HepG2 (cell line): ENCODE results near the gene B3GALT6. TPM values are rescaled to one million over a fixed set of nuclear protein-coding genes. Genes with fewer than 3 reads are reported as not detected.

Experiments used
- AGO1 ChIP-seq: fragments of 200-400 bp; formaldehyde crosslinking; IDR thresholded peaks from 2 replicates; pipeline ENCODE4 v1.6.1; 2017; ENCODE audit warnings: mild to moderate bottlenecking, low read depth, low read length, moderate library complexity; ENCODE audit not compliant: poor library complexity, severe bottlenecking
- ASH2L ChIP-seq: fragments of 300-600, 200-600 bp; sonication (generic); IDR thresholded peaks from 2 replicates; pipeline ENCODE4 v1.7.0; 2017; ENCODE audit warnings: low read depth, mild to moderate bottlenecking, moderate library complexity, mixed read lengths, low read length; ENCODE audit not compliant: insufficient read length
- ATRX ChIP-seq: sonication (generic); formaldehyde crosslinking; IDR thresholded peaks from 2 replicates; pipeline ENCODE4 v1.4.0; 2020; ENCODE audit warnings: missing genetic modification reagents, borderline replicate concordance
- CBX1 ChIP-seq: IDR thresholded peaks from one replicate; pipeline ENCODE4 v1.6.1; 2016; ENCODE audit warnings: antibody characterized with exemption, low read depth
- FOXO1 ChIP-seq: sonication (generic); formaldehyde crosslinking; IDR thresholded peaks from 2 replicates; pipeline ENCODE4 v1.4.0; 2020; ENCODE audit warnings: missing genetic modification reagents
- HNRNPUL1 ChIP-seq: fragments of 200-400 bp; formaldehyde crosslinking; IDR thresholded peaks from 2 replicates; pipeline ENCODE4 v1.6.1; 2017; ENCODE audit warnings: low read depth, mild to moderate bottlenecking, low read length, moderate library complexity
- HOXA9 ChIP-seq: sonication (generic); formaldehyde crosslinking; IDR thresholded peaks from 2 replicates; pipeline ENCODE4 v1.8.1; 2022; ENCODE audit warnings: missing genetic modification reagents, mild to moderate bottlenecking, moderate library complexity, borderline replicate concordance
- KMT2B ChIP-seq: IDR thresholded peaks from 2 replicates; pipeline ENCODE4 v1.6.1; 2016; ENCODE audit warnings: missing genetic modification reagents, missing compliant biosample characterization
- SNRNP70 ChIP-seq: fragments of 200-400 bp; formaldehyde crosslinking; IDR thresholded peaks from 2 replicates; pipeline ENCODE4 v1.6.1; 2017; ENCODE audit warnings: mild to moderate bottlenecking, low read depth, low read length, moderate library complexity
- TERF1 ChIP-seq: sonication (generic); formaldehyde crosslinking; IDR thresholded peaks from 2 replicates; pipeline ENCODE4 v1.8.0; 2022; ENCODE audit warnings: mild to moderate bottlenecking, missing genetic modification reagents, moderate library complexity
- ZBTB21 ChIP-seq: sonication (generic); formaldehyde crosslinking; IDR thresholded peaks from 2 replicates; pipeline ENCODE4 v1.4.0; 2020; ENCODE audit warnings: missing genetic modification reagents
- ZBTB42 ChIP-seq: sonication (generic); formaldehyde crosslinking; IDR thresholded peaks from 2 replicates; pipeline ENCODE4 v1.5.0; 2020; ENCODE audit warnings: mild to moderate bottlenecking, missing genetic modification reagents
- ZIK1 ChIP-seq: sonication (generic); formaldehyde crosslinking; IDR thresholded peaks from 2 replicates; pipeline ENCODE4 v1.5.0; 2020; ENCODE audit warnings: mild to moderate bottlenecking, low read depth, missing genetic modification reagents, borderline replicate concordance
- ZNF326 ChIP-seq: sonication (generic); formaldehyde crosslinking; IDR thresholded peaks from 2 replicates; pipeline ENCODE4 v1.4.0; 2020; ENCODE audit warnings: missing genetic modification reagents, borderline replicate concordance
- ZNF446 ChIP-seq: sonication (generic); formaldehyde crosslinking; IDR thresholded peaks from 2 replicates; pipeline ENCODE4 v1.5.0; 2020; ENCODE audit warnings: mild to moderate bottlenecking, missing genetic modification reagents
- ZNF451 ChIP-seq: sonication (generic); formaldehyde crosslinking; IDR thresholded peaks from 2 replicates; pipeline ENCODE4 v1.5.0; 2020; ENCODE audit warnings: mild to moderate bottlenecking, missing genetic modification reagents
- ZNF460 ChIP-seq: sonication (generic); formaldehyde crosslinking; IDR thresholded peaks from 2 replicates; pipeline ENCODE4 v1.5.1; 2020; ENCODE audit warnings: missing genetic modification reagents, mild to moderate bottlenecking, borderline replicate concordance
- ZNF546 ChIP-seq: sonication (generic); formaldehyde crosslinking; conservative IDR thresholded peaks from 2 replicates; pipeline ENCODE4 v1.8.1; 2023; ENCODE audit warnings: mild to moderate bottlenecking, missing genetic modification reagents
- ZNF740 ChIP-seq: sonication (generic); formaldehyde crosslinking; IDR thresholded peaks from 2 replicates; pipeline ENCODE4 v1.4.0; 2020; ENCODE audit warnings: missing genetic modification reagents
- ZSCAN30 ChIP-seq: sonication (generic); formaldehyde crosslinking; IDR thresholded peaks from 2 replicates; pipeline ENCODE4 v1.5.0; 2020; ENCODE audit warnings: mild to moderate bottlenecking, missing genetic modification reagents
- polyA plus RNA-seq, 8 experiments: library from polyadenylated mRNA; depleted of rRNA in 3 of 8; stranded (reverse) in 7 of 8; unstranded in 1 of 8; fragments of >200 nt; fragmentation: Illumina TruSeq in 4 of 8; extraction: Trizol in 4 of 8; gene quantifications; 2 replicates each; pipeline versions ENCODE4 v1.2.1 to v1.2.3, GENCODE V29; 2011 to 2016; ENCODE audit warnings: low read depth in 4 of 8, missing spikeins in 1 of 8, mixed read lengths in 1 of 8; ENCODE audit not compliant: insufficient read depth in 1 of 8
- total RNA-seq, 5 experiments: library from RNA; depleted of rRNA; stranded (reverse); fragments of >200 nt; fragmentation: Illumina TruSeq; extraction: Trizol; gene quantifications; 2 replicates each; pipeline ENCODE4 v1.2.3, GENCODE V29; 2016; ENCODE audit warnings: low read depth in 1 of 5
- TF ChIP-seq, protein P1 (sequence below): IDR thresholded peaks from 2 replicates; pipeline ENCODE4 v1.6.1; 2016
- TF ChIP-seq, protein P2 (sequence below): IDR thresholded peaks from 2 replicates; pipeline ENCODE4 v1.6.1; 2012; ENCODE audit warnings: inconsistent platforms

The B3GALT6 gene
- total and polyA plus RNA-seq, 2 of the 13 experiments (the other 11 are each of a cell fraction or from before 2014, with no cell fraction given) = 3.9 to 14.2 TPM

DNA sequence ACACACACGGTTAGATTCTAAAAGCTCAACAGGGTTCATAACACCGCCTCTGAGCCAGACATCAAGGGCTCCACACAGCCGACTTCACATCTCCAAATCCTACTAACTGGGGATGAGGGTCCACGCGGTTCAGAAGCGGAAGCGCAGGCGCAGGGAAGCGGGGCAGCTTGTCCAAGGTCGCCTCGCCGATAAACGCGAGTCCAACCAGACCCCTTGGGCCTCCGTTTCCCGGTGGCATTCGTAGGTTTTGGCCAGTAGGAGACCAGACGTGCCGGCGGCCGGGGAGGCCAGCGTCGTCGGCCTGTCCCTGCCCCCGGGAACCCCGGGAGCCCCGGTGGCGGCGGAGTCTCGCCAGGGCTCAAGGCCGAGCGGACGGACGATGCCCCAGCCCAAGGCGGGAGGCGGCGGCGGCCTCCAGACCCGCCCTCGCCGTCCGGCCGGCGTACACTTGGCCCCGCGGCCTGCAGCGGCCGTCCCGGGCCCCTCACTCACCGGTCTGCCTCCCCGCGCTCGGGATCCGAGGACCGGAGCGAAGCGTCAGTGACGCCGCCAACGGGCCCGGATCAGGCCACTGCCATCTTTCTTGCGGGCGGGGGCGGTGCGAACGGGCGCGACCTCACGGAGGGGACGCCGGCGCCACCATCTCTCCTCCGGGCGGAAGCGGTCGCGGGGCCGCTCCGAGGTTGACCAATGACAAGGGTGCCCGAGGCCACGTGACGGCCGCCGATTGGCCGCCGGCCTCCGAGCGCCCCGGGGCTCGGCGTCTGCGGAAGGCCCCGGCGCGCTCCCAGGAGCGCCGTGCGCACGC, 433 bp upstream of the B3GALT6 start, which contains the start of gene SDF4 (continued):
- TF ChIP-seq, protein P1, sequence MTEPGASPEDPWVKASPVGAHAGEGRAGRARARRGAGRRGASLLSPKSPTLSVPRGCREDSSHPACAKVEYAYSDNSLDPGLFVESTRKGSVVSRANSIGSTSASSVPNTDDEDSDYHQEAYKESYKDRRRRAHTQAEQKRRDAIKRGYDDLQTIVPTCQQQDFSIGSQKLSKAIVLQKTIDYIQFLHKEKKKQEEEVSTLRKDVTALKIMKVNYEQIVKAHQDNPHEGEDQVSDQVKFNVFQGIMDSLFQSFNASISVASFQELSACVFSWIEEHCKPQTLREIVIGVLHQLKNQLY = no peak
- TF ChIP-seq ZBTB21 (no peak), ZIK1 (peak; percentile 28; the same call in 1 of the 2 replicates), ASH2L (peak; percentile 66), AGO1 (peak; percentile 94), ZNF740 (CRISPR knock-in tag) (no peak), ZNF446 (CRISPR knock-in tag) (no peak), TERF1 (CRISPR knock-in tag) (no peak), FOXO1 (CRISPR knock-in tag) (no peak; the same call in 1 of the 2 replicates), ATRX (CRISPR knock-in tag) (no peak), ZSCAN30 (no peak), ZNF546 (CRISPR knock-in tag) (no peak; the same call in 1 of the 2 replicates), ZNF460 (CRISPR knock-in tag) (no peak), ZNF451 (CRISPR knock-in tag) (peak; percentile 72; the same call in 1 of the 2 replicates), KMT2B (CRISPR knock-in tag) (peak; percentile 66; the same call in 1 of the 2 replicates), ZNF326 (CRISPR knock-in tag) (peak; percentile 88; the same call in 1 of the 2 replicates), HOXA9 (CRISPR knock-in tag) (no peak), HNRNPUL1 (no peak; the same call in 1 of the 2 replicates), CBX1 (no peak), ZBTB42 (CRISPR knock-in tag) (peak; percentile 64; the same call in 1 of the 2 replicates), SNRNP70 (no peak)
- TF ChIP-seq, protein P2, sequence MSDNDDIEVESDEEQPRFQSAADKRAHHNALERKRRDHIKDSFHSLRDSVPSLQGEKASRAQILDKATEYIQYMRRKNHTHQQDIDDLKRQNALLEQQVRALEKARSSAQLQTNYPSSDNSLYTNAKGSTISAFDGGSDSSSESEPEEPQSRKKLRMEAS = no peak
